Activated T-cell treated with anti-CD3 and anti-CD28 coated beads, Interleukin-2, amount 50 U/mL, for 48 hours (primary cell): ENCODE results near the gene EFCAB8.

ENCODE experiments used
- DNase-seq, 2 experiments: peaks; one replicate each; pipeline ENCODE4 v3.0.0-alpha.2; 2020

The EFCAB8 gene, protein sequence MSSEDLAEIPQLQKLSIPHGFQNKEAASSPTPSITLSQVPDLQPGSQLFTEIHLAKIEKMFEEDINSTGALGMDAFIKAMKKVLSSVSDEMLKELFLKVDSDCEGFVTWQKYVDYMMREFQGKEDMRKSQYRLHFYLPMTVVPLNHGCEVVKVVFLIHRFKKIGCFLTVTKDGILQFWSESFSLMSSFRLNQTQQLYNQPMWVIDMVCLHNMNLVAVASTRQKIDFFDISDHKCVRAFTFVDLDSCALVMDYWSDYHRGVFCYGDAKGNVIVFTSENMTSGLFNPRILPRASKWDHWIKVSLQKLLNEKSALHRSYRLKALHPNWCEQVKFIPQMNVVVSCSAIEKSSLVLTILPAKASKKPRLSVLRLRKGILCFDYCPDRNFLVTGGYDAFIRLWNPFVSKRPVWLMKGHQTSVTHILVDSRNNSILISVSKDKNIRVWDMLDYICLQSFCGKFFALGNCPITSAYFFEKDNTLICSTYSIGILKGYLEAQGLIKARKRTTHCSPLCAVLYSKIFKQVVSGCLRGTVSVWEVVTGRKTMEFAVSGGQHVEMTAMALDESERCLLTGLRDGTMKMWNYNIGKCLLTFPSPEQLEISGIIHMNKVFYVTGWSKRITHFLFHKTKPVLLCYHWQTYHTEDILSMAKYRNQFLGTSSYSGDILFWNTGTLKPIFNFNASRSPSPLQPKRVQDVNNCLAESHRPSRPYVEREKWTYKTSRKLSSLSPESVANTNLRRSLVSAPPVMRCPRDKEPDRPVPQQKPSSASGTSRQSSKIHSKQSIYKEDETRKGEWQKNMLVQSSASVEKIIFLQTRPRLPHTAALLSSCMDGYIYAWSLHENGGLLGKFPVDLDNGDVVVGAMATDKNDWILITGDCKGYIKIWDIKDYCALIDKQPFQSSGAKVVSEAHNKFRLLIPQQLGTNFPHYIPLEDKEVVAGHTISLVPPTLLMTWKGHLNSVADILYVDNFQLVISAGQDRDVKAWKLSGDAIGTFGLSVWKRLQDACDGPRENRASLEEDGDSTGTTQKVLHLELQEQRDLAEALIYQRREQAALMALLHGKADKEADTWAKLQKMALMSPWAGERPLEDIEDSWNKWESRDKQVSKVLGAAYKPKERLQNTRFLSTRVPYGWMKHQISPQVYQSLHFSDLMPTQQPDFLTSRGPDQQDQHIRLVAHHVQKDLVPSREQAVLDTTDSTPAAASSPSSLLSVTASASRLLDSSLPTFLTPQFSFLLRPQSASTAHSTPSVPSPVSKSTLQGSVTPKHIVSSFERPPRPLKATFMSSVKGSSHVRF

GRCh38 chr20:32858701-32859372, at the start of gene EFCAB8:
Gene EFCAB8 (plus strand): TSS chr20:32858923. CDS start chr20:32863793, 4,870 bp downstream.
- DNase-seq, result no peak

- DNase-seq, result no peak
Observed at GRCh38 chr20:32809907-32810306, 48.8 kb upstream of the EFCAB8 start.

- no peak for DNase-seq
Observed at GRCh38 chr20:32810941-32811340, 47.8 kb upstream of the EFCAB8 start.

DNA sequence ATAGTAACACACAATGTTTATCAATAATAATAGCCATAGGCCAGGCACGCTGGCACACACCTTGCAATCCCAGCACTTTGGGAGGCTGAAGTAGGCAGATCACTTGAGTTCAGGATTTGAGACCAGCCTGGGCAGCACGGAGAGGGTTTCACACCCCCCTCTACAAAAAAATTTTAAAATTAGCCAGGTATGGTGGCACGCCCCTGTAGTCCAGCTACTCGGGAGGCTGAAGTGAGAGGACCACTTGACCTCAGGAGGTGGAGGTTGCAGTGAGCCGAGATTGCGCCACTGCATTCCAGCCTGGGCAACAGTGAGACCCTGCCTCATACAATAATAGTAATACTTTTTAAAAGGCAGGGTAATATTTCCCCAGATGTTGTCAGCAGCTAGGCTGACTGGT, 46.8 kb upstream of the EFCAB8 start:
- no peak for DNase-seq

DNA sequence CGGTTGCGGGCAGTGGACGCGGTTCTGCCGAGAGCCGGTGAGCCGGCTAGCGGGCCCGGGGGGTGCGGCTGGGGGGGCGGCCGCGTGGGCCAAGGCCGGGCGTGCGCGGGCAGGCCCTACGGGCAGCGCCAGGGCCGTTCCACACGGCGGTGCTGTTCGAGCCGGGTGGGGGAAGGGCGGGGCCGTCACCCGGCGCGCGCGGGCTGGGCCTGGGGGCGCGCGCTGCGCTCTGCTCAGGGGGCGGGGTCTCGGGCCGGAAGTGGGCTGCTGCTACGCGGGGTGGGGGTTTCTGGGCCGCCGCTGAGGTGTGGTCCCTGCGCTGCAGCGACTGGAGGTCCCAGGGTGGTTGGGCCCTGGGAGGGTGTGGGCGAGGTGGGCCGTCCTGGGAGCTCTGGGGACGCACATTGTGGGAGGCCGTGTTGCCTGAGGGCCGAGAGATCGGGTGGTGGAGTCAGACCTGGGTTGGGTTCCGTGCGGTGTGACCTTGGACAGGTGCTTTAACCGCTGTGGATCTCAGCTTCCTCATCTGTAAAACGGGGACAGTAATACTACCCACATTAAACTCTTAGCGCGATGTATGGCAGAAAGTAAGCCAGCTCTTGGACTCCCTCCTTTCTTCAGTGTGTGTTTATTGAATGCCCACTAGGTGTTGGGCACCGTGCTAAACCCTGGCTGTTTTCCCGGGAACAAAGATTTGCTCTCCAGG, 38.6 kb upstream of the EFCAB8 start:
- DNase-seq, result no peak

GRCh38 chr20:32820698-32821377, 37.9 kb upstream of the EFCAB8 start:
- DNase-seq, result no peak

DNA sequence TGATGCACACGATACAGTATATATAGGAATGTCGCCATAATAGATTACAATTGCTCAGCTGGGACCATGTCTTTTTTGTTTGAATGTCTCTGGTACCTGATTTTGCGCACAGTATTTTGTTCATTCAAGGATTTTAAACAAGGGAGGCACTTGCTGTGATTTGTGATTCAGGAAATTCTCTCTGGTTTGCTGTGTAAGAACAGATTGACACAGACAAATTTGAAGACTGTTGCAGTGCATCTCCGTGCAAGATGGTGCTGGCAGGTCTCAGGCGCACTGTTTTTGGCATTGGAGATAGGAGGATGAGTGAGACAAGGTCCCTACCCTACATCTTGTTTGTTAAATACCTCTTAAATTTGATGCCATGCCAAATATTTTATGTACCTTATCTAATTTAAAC, 36.5 kb upstream of the EFCAB8 start:
- DNase-seq, result no peak

- peak; percentile 45 to 51 for DNase-seq
Observed at GRCh38 chr20:32823078-32823477, 35.6 kb upstream of the EFCAB8 start.

GRCh38 chr20:32823737-32824588, 34.8 kb upstream of the EFCAB8 start:
- DNase-seq, result no peak

- no peak for DNase-seq
Observed at GRCh38 chr20:32828029-32828680, 30.6 kb upstream of the EFCAB8 start.

GRCh38 chr20:32829311-32830005, 29.3 kb upstream of the EFCAB8 start:
- DNase-seq, result no peak

- no peak for DNase-seq
Observed at GRCh38 chr20:32830437-32830836, 28.3 kb upstream of the EFCAB8 start.

GRCh38 chr20:32831982-32832381, 26.7 kb upstream of the EFCAB8 start:
- no peak for DNase-seq

GRCh38 chr20:32832664-32833063, 26.1 kb upstream of the EFCAB8 start:
- DNase-seq, result no peak

GRCh38 chr20:32834972-32835371, 23.8 kb upstream of the EFCAB8 start:
- no peak for DNase-seq

- no peak for DNase-seq
Observed at GRCh38 chr20:32837157-32837556, 21.6 kb upstream of the EFCAB8 start.

DNA sequence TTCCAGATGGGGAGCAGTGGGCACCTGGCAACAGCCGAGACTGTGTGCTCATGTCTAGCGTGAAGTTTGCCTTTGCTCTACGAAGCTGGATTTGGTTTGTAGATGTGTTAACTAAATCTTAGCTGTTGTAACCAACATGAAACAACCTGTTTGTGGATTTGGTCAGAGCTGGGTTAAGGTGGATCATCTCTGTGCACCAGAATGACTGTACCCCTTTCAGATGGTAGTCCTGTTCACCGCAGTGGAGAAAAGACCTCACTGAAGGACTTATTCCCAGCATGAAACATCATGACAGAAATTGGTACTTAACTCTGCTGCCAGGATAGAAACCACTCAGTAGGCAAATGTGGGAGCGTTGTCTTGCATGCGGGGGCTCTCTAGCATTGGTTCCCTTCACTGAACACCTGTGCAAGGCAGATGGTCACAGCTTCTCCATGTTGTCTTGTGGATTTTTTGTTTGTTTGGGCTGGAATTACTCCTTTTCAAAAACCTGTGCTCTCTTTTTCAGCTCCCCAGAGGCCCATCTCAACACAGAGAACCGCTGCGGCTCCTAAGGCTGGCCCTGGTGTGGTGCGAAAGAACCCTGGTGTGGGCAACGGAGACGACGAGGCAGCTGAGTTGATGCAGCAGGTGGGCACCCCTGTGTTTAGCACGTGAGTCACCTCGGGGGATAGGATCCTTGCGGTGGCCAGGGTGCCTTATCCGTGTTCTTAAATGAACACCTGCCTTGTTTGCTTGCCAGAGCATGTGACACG, 19.3 kb upstream of the EFCAB8 start:
- peak in 1 of 2 experiments; percentile 32 for DNase-seq

DNA sequence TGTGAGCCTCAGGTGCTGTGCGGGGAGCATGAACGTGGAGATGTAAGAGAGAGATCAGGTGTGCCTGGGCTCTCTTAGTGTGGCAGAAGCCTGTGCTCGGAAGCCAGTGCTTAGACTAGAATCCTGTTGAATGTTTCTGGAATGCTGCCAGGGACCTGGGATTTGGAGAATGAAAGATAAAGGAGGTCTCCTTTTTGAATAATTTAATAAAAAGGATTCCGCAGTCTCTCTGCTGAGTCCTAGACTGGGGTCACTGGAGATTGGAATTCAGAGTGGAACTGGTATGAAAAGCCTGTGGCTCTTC, 18.8 kb upstream of the EFCAB8 start:
- DNase-seq, result no peak
